ENCODE data around the gene ATG5.
"Not testable (repeated sequence)": the region's sequence is repeated elsewhere in the genome, so short reads cannot be mapped to it uniquely, and the experiment has no call there.

The ATG5 gene

DNA sequence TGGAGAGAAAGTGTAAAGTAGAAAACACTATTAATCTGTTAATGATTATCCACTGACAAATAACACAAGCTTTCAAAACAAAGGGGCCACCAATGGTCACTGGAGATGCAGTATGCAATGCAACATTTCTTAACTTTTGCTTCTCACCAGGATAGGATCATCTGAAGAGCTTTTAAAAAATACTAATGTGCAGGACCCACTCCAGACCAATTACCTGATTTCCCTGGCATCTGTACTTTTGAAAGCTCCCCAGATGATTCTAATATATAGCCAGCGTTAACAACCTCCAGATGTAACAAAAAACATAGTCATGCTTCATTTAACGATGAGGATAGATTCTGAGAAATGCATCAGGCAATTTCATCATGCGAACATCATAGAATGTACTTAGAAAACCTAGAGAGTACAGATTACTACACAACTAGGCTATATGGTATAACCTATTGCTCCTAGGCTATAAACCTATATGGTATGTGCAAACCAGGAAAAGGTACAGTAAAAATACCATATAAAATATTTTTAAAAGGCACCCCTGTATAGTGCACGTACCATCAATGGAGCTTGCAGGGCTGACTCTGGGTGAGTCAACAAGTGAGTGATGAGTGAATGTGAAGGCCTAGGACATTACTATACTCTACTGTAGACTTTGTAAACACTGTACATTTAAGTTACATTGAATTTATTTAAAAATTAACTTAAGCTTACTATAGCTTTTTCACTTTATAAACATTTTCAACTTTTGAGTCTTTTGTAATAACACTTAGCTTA is 69.2 kb downstream of the ATG5 start:
- no peak for DNase-seq

DNA sequence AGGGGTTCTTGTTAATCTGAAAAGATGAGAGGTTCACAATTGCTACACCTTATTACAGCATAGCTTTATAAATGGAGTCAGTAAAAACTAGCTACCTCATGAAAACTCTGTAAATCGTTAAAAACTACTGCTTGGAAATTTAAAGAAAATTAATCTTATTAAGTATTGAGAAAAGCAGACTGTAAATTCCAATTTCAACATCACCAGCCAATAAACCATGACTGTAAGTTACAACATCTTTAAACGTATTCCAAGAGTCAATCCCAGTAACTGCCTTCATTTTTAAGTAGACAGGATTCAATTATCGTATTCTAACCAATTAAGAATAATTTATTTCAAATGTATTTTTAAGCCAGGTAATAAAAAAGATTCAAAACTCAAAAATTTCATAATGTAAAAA is 70.3 kb downstream of the ATG5 start:
- DNase-seq: no peak

DNA sequence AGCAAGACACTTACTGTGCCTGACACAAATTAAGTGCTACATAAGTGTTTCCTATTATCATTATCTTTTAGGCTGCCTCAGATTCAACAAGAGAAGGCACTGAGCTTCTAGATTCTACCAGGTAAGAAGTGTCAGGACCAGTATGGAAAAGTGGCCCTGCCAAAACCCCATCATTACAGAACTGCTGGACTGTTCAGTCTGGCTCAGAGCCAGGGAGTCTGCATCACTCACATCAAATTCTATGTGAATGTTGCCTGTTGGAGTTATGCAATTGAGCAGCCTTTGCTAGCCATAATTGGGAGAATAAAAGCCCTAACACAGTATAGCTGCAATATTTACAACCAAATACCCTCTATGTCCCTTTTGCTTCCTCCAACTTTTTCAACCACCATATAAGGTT is 70.9 kb downstream of the ATG5 start:
- no peak for DNase-seq

DNA sequence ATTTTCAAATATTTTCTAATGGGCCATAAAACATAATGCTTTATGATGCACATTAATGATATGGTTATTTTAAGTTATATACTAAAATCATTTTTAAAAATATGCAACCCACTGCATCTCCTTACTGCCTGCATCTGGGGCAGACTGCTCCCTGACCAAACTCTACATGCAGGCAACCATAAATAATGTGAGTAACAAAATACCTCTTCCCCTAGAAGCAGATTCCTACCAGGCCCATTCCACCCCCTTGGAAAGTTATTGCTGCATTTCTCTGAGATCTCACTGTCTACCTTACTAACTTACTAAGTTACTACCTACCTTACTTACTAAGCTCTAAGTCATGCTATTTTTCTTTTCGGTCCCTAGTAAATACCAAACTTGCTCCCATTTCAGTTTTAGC is 71.8 kb downstream of the ATG5 start:
- no peak for DNase-seq

DNA sequence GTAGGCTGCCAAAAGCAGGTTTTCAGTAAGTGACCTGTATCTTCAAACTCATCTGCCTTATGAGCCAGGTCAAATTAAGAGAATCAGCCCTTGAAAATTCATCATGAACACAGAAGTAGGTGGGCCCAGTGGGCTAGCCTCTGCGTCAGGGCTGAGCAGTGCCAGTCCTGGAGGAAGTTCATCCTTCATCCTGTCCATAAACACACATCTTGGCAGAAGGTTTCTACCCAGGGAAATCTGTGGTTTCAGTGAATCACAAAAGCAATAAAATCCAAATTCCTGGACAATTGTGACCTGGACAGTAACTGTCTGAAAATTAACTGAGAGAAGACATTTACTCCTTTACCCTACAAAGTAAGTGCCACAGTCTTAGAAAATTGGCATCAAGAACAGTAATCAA is 72.4 kb downstream of the ATG5 start:
- no peak for DNase-seq

DNA sequence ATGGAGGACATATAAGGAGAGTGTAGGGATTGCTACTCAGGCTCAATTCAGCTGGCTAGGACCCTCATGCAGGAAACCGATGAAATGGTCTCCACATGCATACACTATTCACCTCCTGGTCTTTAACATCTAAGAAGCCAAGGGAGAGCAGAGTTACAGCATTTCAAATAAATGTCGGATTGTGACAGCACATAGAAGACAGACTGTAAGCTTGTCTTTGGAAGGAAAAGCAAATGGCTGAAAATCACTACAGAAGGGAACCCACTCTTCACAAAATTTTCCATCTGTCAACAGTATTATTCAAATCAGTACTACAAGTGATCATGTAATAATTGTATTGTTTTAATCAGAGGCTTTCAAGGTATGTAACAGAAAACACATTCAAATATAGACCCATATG is 72.9 kb downstream of the ATG5 start:
- no peak for DNase-seq

DNA sequence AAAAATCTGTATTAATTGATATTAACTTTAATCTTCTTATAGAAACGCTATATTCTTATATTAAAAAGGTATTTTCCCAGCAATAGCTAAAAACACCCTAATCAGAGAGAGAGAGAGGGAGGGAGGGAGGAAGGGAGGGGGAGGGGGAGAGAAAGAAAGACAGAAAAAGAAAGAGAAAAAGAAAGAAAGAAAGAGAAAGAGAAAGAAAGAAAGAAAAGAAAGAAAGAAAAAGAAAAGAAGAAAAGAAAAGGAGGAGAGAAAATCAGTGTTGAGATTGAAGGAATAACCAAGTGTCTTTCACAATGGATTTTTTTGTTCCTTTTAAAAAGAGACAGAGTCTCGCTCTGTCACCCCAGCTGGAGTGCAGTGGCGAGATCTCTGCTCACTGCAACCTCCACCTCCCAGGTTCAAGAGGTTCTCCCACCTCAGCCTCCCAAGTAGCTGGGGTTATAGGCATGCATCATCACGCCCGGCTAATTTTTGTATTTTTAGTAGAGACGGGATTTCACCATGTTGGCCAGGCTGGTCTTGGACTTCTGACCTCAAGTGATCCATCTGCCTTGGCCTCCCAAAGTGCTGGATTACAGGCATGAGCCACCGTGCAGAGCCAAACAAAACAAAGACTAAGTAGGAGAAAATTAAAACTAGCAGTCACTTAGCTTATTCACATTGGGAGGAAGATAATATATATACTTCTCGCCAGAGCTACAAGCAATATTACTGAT is 73.9 kb downstream of the ATG5 start:
- DNase-seq: not testable (repeated sequence)

DNA sequence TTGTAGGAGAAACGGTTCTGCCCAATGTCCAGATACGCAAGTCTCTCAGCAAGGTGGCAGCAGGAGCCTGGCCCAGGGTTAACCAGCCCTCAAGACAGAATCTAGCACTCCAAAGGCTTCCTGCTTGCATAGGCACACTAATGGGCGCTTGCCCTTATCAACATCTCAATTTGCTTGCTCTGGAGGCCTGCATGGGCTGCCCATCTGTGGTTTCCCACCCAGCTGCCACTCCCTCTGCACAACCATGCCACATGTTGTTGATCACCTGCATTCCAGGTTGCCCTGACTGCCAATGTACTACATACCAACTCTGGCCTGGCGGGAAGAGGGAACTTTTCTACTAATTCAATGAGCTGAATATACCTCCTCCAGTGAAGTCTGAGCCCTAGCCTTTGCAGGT is 74.6 kb downstream of the ATG5 start:
- DNase-seq: no peak

DNA sequence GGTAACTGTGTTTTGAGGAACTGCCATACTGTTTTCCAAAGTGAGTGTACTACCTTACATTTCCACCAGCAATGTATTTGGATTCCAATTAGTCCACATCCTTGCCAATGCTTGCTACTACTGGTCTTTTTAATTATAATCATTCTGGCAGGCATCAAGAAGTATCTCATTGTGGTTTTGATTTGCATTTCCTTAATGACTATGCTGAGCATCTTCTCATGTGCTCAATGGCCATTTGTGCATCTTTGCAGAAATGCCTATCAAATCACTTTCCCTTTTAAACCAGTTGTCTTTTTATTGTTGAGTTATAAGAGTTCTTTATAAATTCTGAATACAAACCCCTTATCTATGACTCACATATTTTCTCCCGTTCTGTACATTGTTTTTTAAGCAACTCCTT is 75.9 kb downstream of the ATG5 start:
- DNase-seq: no peak

DNA sequence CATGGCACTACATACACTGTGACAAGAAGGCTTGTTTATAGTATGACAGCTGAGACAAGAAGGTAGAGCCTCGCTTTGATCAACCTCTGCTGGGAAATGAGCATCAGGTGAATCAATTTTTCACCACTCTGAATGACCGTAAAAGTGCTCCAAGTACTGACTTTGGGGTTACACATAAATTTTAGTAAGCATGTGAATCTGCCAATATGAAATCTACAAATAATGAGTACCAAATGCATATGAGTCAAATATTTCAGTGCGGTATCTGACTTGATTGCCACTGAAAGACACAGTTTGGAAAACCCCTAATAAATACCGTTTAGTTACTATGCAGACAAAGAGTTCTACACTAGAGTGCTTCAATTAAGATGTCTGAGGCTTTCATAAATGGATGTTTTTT is 77.8 kb downstream of the ATG5 start:
- DNase-seq: no peak

DNA sequence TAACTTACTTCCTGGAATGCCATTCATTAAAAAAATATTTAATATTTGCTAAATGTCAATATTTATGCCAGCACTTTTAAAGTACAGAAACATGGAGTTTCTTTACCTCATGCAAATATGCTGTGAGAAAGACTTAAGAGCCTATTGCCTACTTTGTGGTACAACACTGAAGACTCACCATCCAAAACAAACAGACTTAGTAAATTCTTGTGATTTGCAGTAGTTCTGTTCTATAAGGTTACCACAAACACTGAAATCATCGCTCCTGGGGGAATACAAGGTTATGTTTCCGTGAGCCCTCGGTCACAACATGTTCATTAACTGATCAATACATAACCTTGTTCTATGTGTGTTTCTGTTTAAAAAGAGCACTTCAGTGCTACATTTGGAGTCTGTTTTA is 78.3 kb downstream of the ATG5 start:
- no peak for DNase-seq

DNA sequence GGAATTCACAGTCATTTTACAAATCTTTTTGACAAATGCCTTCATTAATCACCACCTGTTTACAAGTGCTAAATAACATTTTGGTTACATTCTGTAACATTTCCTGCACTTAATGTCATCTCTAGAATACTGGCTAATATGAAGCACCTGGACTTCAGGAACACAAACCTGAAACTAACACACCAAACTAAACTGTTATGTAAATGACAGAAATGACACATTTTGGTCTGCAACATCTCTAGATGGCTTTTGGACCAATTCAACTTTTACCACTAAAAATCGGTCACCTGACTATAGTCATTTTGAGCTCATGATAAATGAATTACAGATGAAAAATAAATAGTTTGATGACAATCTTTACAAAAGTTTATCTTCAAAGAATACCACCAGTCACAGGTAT is 80.6 kb downstream of the ATG5 start:
- DNase-seq: no peak

DNA sequence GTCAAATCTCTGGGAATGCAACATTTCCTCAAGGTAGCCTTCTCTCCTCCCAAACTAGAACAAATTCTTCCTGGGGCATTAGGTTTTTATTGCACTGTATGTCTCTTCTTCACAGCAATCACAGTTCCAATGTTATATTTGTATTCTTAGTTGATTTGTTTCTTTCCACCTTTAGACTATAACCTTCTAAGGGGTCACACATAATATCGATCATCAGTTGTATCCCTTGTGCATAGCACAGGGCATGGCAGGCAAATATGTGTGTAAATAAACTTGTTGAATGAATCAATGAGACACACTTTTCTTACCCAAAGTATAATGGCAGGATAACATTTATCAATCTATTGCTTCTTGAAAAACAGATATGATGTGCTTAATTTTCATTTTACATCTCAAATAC is 81.0 kb downstream of the ATG5 start:
- DNase-seq: no peak

DNA sequence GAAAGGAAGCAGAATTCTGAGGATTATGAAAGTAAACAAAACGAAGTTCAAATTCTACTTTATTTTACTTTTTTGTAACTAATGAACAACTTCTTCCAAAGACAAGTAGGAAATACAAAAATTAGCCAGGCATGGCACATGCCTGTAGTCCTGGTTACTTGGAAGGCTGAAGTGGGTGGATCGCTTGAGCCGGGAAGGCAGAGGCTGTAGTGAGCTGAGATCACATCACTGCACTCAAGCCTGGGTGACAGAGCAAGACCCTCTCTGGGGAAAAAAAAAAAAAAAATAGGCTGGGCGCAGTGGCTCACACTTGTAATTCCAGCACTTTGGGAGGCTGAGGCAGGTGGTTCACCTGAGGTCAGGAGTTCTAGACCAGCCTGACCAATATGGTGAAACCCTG is 82.3 kb downstream of the ATG5 start:
- DNase-seq: no peak

DNA sequence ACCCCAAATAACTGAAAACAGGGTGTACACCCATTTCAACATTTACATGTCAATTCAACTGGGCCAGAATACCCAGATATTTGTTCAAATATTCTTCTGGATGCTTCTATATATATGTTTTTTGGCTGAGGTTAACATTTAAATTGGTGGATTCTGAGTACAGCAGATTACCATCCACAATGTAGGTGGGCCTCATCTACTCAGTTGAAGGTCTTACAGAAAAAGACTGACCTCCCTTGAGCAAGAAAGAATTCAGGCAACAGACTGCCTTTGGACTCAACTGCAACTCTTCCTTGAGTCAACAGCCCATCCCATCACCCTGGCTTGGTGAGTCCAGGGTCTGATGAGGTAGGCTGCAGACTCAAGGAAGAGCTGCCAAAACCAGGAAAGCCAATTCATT is 84.1 kb downstream of the ATG5 start:
- DNase-seq: no peak

DNA sequence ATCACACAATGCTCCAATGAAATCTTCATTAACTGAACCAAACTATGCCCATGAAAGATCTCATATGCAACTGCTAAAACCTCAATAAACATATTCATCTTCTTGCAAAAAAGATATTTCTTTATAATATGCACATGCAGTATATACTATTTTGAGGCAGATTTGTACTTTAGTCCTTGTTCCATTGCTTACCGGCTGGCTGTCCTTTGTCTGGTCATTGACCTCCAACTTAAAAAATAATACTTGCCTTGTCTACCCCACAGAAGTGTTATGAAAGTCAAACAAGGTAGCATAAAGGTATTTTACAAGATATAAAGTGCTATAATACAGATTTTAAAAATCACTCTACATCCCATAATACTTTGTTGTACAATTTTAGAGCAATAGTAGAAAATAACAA is 88.3 kb downstream of the ATG5 start:
- no peak for DNase-seq

DNA sequence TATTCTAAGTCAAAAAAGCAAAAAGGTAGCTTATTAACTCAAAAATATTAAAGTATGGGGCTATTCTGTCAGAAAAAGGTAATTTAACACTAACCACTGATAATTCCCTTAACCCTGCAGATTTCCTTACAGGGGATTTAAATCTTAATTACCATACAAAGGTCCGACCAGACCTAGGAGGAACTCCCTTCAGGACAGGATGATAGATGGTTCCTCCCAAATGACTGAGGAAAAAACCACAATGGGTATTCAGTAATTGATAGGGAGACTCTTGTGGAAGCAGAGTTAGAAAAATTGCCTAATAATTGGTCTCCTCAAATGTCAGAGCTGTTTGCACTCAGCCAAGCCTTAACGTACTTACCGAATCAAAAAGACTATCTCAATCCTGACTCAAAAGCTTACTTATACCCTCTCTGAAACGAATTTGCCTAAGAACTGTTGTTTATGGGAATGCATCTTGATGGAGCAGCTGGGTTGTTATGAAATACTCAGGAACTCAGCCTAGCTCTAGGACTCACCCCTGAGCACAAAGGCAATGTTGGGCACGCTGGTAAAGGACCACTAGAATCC is 95.6 kb downstream of the ATG5 start:
- DNase-seq: not testable (repeated sequence)

DNA sequence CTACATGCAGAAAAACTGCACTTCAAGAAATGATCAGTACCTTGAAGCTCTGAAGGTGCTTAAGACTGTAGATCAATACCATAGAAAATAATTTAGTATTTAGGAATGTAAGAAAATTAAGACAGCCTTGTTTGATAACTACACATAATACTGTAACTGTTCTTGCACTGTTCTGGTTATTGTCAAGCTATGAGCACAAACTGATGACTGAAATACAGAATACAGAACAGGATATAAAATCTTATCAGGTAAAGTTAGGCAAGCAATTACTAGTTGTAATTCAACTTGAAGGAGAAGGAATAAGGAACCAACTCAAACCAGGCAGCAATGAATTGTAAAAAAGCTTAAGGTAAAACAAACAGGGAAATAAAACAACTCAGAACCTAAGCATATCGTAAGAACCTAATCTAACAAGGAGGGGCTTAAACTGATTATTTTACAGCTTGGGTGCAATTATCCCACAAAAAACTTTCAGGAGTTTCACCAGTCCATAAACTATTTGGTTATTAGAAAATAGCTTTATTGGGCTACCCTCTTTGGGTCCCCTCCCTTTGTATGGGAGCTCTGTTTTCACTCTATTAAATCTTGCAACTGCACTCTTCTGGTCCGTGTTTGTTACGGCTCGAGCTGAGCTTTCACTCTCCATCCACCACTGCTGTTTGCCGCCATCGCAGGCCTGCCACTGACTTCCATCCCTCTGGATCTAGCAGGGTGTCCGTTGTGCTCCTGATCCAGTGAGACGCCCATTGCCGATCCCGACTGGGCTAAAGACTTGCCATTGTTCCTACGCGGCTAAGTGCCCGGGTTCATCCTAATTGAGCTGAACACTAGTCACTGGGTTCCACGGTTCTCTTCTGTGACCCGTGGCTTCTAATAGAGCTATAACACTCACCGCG is 97.7 kb downstream of the ATG5 start:
- no peak for DNase-seq

DNA sequence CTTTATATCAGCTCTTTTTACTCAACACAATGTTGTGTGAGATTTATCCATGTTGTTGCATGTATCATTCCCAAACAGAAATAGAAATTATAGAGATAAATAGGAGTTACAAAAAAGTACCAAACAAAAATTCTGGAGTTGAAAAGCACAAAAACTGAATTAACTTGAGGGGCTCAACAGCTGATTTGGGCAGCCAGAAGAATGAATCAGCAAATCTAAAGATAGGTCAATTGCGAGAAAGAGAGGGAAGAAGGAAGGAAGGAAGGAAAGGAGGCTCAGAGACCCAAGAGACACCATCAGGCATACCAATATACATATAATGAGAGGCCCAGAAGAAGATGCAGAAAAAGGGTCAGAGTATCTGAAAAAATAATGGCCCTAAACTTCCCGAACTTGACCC is 98.9 kb downstream of the ATG5 start:
- no peak for DNase-seq

DNA sequence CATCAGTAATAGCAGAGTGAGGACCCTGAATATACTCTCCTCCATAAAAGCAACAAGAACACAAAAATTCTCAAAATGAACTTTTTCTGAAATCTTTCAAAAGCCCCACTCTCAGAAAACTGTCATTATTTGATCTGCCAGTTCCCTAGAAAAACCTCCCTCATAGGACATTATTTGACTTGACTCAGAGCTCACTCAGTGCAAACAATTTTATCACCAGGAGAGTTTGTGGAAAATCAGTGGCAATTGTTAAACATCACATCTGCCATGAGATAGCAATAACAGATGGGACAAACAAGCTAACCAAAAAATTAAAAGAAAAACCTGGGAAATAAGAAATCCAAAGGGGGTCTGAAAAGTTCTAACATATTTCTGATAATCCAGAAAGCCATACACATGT is 100.0 kb downstream of the ATG5 start:
- no peak for DNase-seq

DNA sequence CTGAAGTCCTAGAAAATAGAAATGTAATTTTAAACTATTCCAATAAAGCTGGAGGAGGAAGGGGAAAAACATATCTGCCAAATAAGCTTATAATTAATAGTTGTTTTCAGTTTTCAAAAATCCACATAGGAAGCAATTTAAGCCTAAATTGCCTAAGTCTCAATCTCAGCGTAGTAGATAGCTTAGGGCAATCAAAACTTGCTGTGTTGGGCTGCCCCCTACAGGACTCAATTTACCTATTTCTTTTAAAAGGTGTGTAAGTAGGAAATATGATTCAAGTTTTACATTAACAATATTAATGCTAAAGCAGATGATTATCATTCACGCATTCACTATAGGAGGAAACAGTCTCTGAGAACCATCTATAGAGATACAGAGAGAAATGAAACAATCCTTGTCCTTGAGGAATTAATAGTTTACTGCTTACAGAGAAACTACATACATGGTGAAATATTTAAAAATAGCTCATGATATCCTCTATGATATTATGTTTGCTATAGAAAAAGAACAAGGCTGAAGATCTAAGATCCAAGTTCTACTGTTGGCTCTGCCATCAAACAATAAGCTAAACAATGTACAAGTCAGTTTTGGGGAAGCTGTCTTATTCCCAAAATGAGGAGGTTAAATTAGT is 102.1 kb downstream of the ATG5 start:
- DNase-seq: peak; percentile 66 to 77

DNA sequence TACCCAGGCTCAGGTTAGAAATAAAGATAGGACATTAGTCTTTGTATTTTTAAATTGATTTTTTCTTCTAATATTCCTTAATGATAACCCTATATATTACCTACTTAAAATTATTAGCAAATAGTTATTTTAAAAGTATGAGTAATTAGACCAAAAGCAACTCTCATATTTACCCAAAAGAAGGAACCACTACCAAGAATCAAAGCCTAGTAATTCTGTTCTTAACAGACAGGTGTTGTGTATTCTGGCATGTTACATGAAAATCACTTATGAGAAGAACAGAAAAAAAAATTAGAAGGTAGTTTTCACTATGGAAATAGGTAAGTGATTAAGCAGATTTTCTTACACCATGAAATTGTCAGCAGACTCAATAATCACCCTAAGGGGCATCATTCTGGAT is 105.1 kb downstream of the ATG5 start:
- no peak for DNase-seq

DNA sequence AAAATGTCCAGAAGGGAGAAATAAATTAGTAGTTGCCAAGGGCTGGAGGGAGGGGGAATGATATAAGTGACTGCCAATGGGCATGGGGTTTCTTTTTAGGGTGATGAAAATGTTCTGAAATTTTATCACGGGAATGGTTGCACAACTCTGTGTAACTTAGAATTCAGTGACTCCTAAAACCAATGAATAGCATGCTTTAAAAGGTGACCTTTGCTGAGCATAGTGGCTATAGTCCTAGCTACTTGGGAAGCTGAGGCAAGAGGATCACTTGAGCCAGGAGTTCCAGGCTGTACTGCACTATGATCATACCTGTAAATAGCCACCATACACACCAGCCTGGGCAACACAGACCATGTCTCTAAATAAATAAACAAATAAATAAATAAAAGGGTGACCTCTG is 109.0 kb downstream of the ATG5 start:
- DNase-seq: no peak

Measured in stimulated activated CD4-positive, alpha-beta T cell treated with anti-CD3 and anti-CD28 coated beads, Interleukin-2, amount 100 ng/mL, for 24 hours (primary cell).